GM13977 (cell line): Measurements from ENCODE around the gene WDR76.
"Not testable (repeated sequence)": the region's sequence is repeated elsewhere in the genome, so short reads cannot be mapped to it uniquely, and the experiment has no call there.

ENCODE experiments used
- DNase-seq: peaks from one replicate; pipeline ENCODE4 v3.0.0; 2012; ENCODE audit warnings: low spot score
- in situ Hi-C: fragments of 300-500 bp; cut with MboI; formaldehyde crosslinking; loops from one replicate; pipeline ENCODE4 v1.12.0; 2022; ENCODE audit warnings: low sequenced_read_pairs, low pct_unique_long_range_greater_than_20kb, mixed read lengths, inconsistent platforms; ENCODE audit not compliant: unreplicated experiment
- TF ChIP-seq, protein P1 (sequence below): IDR thresholded peaks from 2 replicates; pipeline ENCODE4 v1.5.1; 2012; ENCODE audit warnings: mild to moderate bottlenecking, control low read depth; ENCODE audit not compliant: insufficient read depth; ENCODE audit errors: extremely low read depth, missing control alignments

Gene WDR76

DNA sequence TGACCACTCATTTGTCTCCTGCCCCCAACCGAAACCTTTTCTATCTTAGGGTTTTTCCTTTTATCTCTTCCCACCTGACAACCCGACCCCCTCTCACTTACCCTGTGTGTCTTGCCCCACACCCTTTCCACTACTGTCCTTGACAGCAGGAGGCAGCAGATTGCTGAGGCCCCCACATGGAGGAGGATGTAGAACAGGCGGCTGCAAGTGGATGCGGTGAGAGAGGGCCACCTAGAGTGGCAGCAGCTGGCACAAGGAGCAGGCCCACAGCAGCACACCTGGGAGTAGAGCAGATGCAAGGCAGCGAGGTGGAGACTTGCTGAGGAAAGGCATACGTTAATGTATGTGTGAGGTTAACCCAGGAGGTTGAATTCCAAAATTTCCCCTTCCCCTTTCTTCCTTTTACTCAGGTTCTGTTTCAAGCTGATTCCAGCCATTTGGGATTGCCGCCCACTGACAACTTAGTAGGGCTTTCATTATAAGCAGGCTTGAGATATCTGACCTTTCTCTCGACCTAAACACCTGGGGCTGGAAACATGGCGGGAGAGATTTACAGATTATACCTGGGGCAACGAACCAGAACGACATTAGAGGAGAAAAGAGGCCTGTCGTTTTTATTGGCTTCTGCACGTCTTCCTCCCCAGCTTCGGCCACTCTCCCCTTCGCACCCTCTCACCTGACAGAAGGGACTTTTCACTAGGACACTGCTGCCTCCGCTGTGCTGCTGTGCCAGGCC lies 27.4 kb upstream of the WDR76 start:
- TF ChIP-seq, protein P1, sequence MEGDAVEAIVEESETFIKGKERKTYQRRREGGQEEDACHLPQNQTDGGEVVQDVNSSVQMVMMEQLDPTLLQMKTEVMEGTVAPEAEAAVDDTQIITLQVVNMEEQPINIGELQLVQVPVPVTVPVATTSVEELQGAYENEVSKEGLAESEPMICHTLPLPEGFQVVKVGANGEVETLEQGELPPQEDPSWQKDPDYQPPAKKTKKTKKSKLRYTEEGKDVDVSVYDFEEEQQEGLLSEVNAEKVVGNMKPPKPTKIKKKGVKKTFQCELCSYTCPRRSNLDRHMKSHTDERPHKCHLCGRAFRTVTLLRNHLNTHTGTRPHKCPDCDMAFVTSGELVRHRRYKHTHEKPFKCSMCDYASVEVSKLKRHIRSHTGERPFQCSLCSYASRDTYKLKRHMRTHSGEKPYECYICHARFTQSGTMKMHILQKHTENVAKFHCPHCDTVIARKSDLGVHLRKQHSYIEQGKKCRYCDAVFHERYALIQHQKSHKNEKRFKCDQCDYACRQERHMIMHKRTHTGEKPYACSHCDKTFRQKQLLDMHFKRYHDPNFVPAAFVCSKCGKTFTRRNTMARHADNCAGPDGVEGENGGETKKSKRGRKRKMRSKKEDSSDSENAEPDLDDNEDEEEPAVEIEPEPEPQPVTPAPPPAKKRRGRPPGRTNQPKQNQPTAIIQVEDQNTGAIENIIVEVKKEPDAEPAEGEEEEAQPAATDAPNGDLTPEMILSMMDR, result peak; percentile 19
- peak; percentile 23 for DNase-seq
- in situ Hi-C loops, result no loop called here

DNA sequence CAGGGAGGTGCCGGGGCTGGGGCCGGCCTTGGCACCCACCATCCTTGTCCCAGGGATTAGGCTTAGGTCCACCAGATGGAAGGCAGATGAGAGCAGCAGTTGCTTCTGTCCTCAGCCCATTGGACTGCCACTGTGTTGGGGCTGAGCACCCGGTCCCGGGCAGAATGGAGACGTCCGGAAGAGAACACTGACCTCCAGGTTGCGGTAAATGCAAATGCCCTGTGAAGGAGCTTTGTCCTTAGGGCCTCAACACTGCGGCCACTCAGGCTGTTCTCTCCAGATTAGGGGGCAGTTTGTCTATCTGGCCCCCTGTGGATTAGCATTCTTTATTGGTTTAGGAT lies 26.9 kb upstream of the WDR76 start, which contains the start of gene SERINC4:
Gene SERINC4, minus strand, starts transcription at position 276 of the 341 bp plus-strand sequence. Its CDS starts 234 bp downstream, at position 42.
- DNase-seq, result no peak
- TF ChIP-seq, protein P1, result no peak
- in situ Hi-C loops, result no loop called here

DNA sequence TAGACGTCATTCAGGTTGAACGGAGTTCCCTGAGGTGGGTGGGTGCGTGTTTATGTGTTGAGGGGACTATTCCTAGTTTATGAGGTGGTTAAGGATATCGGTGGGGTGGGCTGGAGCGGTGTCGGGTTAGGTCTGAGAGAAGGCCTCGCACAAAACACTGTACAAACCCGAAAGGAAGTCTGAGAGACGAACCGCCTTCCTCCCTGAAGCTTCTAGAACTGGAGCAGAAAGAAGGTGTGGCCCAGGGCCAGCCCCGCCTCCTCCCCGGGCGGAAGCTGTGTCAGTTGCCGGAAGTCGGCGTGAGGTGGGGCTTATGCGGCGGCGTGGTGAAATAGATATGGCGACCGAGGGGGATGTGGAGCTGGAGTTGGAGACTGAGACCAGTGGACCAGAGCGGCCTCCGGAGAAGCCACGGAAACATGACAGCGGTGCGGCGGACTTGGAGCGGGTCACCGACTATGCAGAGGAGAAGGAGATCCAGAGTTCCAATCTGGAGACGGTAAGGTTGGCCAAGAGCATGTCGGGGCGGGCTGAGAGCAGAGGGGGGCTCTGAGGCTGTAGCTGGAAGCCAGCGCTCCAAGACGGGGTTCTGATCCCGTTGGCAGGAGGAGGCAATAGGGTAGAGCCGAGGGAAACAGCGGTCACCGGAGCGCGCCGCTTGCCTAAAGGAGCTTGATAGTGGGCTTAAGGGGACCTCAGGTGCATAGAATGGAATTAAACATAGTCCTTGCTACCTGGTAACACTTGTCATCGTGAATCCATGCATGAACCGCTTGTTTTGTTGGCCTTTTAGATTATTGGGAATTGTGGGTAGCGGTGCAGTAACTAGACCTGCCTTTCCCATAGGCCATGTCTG lies 26.3 kb upstream of the WDR76 start, which contains the start of gene HYPK:
Gene HYPK, plus strand, starts transcription at position 314 of the 856 bp plus-strand sequence. Its CDS starts 24 bp downstream, at position 338.
- in situ Hi-C loops, result no loop called here
- DNase-seq, result peak; percentile 80
- TF ChIP-seq, protein P1, result no peak

DNA sequence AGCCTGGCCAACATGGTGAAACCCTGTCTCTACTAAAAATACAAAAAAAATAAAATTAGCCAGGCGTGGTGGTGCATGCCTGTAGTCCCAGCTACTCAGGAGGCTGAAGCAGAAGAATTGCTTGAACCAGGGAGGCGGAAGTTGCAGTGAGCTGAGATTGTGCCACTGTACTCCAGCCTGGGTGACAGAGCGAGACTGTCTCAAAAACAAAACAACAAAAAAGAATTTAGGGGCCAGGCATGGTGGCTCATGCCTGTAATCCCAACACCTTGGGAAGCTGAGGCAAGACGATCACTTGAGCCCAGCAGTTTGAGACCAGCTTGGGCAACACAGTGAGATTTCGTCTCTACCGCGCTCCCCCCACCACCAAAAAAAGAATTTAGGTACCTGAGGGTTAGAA lies 24.1 kb upstream of the WDR76 start:
- DNase-seq, in situ Hi-C loops: not testable (repeated sequence)

DNA sequence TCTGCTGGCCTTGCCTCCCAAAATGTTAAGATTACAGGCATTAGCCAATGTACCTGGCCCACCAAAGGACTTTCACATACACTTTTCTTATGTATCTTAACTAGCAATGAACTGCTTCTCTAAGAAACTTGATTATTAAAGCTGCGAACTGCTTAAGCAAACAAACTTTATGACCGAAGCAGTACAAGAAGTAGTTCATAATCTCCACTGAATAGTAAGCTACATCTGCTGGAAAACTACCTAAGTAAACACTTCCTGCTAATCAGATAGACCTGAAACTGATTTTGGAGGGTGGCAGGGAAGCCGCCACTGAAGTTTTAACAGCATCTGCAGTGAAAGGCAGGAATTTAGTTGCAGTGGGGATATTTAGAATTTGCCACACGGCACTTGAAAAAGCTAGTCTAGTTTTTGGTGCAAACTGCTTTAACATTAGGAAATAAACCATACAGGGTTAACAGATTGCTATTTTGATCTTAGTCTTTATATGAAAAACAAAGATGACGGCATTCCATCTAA lies 18.3 kb upstream of the WDR76 start:
- DNase-seq, result no peak
- TF ChIP-seq, protein P1, result no peak
- in situ Hi-C loops, result no loop called here

DNA sequence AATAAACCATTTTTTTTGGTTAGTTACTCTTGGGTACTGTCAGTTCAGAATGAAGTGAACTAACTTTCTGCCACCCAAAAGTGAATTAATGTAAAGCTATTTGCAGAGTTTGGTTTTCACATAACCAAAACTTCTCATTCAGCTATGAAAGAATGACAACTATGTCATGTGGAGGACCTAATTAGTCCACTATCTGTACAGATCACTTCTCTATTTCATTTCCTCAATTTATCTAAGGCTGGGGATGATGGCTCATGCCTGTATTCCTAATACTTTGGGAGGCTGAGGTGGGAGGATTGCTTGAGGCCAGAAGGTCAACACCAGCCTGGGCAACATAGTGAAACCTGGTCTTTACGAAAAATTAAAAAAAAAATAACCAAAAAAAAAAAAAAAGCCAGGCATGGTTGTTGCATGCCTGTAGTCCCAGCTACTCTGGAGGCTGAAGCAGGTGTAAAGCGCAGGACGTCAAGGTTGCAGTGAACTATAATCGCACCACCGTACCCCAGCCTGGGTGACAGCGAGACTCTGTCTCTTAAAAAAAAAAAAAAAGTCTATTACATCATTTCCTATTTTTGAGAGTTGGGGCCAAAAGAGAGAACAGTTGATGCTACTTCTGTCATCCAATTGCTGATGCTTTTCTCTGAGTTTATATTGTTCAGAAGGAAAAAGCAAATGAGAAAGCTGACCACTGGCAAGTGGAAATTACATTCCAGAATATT lies 17.7 kb upstream of the WDR76 start:
- TF ChIP-seq, protein P1, result no peak
- in situ Hi-C loops, result no loop called here
- DNase-seq, result peak; percentile 52

DNA sequence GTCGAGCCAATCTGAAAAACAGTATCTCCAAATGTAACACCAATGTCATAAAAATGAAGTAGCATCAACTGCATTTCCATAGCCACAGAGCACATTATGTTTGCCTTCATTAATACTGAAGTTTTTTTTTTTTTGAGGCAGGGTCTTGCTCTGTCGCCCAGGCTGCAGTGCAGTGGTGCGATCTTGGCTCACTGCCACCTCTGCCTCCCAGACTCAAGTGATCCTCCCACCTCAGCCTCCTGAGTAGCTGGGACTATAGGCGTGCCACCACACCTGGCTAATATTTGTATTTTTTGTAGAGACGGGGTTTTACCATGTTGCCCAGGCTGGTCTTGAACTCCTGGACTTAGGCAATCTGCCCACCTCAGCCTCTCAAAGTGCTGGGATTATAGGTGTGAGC lies 11.7 kb upstream of the WDR76 start:
- DNase-seq, in situ Hi-C loops: not testable (repeated sequence)
